Left cardiac atrium (tissue), 4 donors: Measurements from ENCODE around the gene CHST11. TPM values are rescaled to one million over a fixed set of nuclear protein-coding genes. Genes with fewer than 3 reads are reported as not detected.
"Not testable (repeated sequence)": the region's sequence is repeated elsewhere in the genome, so short reads cannot be mapped to it uniquely, and the experiment has no call there.

Source experiments
- ATAC-seq, 2 donors: fragments of 200-7000 bp; cut with Tn5 transposase; one replicate each; pipeline ENCODE4 v1.9.1; 2020; ENCODE audit warnings: mild to moderate bottlenecking in 2 of 2, moderate library complexity in 2 of 2
- DNase-seq: peaks from one replicate; pipeline ENCODE4 v3.0.0-alpha.2; 2020
- intact Hi-C, 2 donors: fragments of 100-400 bp; cut with DNase I; formaldehyde crosslinking; loops; one replicate each; pipeline versions ENCODE4 v1.14.1 to v1.15.1; 2022 to 2023
- total RNA-seq, 2 donors: library from RNA; stranded (reverse); fragmentation: NEBNext Ultra II Directional; extraction: Animal tissue kit (Norgen Biotek cat#: 25700); gene quantifications; one replicate each; pipeline ENCODE4 v1.2.1, GENCODE V29; 2021
- donor health status: DM: no; HTN: yes; CAD: no.
- donor health status: DM: no; HTN: yes; CAD: no; lungs with severe emphysema.
- donor health status: DM: yes; HTN: yes; CAD: no.
- donor health status: Dilated cardiomyopathy.

The CHST11 gene
- total RNA-seq, 2 donors from 2014 or later, result 12.9 to 17.7 TPM

DNA sequence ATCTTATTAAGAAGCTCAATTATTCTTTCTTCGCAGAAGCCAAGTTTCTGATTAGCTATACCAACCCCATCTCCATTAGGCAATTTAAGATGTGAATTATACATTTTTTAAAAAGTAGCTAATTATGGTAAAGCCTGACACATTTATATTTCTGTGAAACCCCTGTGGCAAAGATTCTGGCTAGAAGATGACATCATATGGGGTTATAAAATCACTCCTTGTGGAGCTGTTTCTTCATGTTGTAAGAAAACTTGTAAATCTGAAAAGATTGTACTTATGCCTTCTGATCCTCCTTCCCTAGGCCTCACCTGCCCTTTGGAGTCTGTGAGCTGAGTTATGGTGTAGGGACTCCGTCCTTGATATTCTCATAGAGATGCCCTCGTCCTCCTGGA is 78.1 kb downstream of the CHST11 start:
- DNase-seq (no peak), ATAC-seq (no peak)
- intact Hi-C loops, result no loop called here

DNA sequence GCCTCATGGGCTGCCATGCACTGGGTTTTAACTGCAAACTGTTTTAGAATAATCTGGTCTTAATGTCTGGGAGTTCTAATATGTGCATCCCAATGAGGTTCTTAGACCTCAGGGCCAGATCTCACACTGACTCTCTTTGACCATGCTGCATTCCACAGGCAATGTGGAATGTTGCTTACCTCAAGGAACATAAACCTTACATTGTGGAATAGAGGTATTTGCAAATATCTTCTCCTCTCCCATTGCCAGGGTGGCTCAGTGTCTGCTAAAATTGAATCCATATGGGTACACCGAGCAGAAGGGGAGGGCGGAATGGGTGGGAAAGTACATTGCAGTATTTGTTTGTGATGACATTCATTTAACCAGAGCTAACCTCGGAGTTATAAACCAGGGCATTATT is 78.6 kb downstream of the CHST11 start:
- intact Hi-C loops, result no loop called here
- no peak for ATAC-seq
- DNase-seq, result no peak

DNA sequence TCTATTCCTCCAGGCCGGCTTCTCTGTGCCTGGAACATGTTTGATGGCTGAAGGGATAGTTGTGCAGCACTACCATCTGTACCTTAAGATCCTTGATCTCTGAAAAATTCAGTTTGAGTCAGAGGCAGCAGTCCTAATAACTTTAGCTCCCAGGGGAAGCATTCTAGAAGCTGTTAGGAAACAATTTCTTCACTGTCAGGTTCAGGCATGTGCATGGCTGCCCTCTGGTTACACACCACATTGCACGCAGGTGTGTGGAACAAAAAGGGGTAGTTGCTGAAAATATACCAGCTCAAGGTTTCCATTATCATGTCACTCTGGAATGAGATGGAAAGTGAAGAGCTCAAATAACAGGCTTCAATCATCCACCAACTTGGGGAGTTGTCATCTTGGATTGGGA is 80.1 kb downstream of the CHST11 start:
- ATAC-seq, result no peak

DNA sequence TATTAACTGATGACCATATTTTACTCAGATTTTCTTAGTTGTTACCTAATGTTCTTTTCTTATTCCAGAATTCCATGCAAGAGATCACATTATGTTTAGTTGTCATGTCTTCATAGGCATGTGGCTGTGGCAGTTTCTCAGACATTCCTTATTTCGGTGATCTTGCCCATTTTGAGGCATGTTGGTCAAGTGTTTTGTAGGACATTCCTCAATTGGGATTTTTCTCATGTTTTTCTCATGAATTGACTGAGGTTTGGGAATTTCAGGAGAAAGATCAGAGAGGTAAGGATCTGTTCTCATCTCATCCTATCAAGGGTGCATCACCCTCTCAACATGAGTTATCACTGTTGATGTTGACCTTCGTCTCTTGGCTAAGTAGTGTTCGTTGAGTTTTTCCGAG is 81.3 kb downstream of the CHST11 start:
- no peak for DNase-seq
- intact Hi-C loops, result no loop called here
- ATAC-seq, result no peak

More for the DNA sequence above, 80.1 kb downstream of the CHST11 start:
- no peak for DNase-seq
- intact Hi-C loops, result no loop called here

DNA sequence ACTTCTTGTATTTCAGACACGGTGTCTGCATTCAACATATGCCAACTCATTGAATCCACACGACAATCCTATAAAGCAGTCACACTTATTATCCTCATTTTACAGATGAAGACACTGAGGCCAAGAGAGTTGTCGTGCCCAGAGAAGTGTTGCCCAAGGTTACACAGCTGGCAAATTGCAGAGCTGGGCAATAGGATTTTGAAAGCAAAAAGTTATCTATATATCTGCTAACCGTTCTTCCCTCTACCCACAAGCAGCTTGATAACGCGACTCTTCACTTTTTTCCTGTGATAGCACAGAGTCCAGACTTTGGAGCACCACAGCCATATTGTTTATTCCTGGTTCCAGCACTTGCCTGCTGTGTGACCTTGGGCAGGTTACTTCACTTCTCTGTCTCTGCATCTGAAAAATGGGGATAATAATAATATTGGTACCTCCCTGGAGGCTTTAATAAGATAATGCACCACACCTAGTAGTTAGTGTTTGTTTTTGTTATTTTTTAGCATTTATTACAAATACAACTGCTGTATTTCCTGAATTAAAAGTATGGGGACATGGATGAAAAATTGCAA is 82.2 kb downstream of the CHST11 start:
- DNase-seq (no peak), ATAC-seq (no peak)

DNA sequence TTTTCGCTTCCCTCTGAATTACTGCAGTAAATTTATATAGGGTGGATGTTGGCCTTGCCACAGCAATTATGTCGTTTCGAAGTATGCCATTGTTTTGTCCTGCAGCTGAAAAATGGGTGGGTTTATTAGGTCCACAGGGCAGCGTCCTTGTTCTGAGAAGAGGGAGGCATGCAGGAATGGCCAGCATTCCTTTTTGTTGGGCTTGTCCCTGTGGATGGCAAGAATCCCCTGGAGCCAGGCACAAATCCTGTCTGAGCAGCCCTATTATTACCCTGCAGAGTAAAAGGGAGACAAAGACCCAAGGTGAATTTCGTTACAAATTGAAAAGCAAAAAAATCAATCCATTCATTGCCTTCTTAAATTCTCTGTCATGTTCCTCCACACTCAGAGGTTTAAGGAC is 88.1 kb downstream of the CHST11 start:
- ATAC-seq (no peak), DNase-seq (no peak)
- intact Hi-C loops, result no loop called here

More for the DNA sequence above, 82.2 kb downstream of the CHST11 start:
- intact Hi-C loops, result no loop called here

DNA sequence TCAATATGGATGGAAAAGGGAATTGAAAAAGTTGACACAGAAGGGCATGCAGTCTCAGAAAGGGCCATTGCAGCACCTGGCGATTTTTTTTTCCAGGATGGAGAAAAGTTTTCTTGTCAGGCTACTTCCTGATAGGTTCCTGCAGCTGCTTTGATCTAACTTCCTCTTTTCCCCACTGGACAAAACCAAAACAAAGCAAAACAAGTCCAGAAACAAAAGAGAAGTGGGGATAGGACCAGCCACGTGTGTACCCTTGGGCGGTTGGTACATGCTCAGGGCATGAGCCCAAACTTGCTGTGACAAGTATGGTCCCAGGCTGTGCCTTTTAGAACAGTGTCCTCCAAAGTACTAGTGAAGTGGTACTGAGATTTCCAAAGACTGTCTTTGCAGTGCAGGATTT is 89.8 kb downstream of the CHST11 start:
- intact Hi-C loops, result no loop called here
- DNase-seq (no peak), ATAC-seq (peak; percentile 49 to 71)

DNA sequence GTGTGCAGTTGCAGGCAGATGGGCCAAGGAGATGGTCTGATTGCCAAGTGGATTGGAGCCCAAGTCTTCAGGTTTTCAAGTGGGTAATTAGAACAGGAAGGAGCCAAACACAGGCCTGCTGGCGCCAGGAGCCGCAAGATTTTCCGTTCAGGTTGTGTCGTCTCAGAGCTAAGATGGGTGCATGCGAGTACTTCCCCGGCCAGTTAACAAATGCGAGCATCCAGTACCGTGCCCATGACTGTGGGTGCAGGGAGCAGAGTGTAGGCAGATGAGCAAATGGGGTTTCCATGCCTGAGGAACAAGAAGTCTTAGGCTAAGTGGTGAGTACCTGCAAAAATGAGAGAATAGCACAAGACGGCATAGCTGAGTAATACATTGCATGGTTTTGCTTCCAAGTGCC is 90.5 kb downstream of the CHST11 start:
- no peak for ATAC-seq
- no peak for DNase-seq
- intact Hi-C loops, result no loop called here

DNA sequence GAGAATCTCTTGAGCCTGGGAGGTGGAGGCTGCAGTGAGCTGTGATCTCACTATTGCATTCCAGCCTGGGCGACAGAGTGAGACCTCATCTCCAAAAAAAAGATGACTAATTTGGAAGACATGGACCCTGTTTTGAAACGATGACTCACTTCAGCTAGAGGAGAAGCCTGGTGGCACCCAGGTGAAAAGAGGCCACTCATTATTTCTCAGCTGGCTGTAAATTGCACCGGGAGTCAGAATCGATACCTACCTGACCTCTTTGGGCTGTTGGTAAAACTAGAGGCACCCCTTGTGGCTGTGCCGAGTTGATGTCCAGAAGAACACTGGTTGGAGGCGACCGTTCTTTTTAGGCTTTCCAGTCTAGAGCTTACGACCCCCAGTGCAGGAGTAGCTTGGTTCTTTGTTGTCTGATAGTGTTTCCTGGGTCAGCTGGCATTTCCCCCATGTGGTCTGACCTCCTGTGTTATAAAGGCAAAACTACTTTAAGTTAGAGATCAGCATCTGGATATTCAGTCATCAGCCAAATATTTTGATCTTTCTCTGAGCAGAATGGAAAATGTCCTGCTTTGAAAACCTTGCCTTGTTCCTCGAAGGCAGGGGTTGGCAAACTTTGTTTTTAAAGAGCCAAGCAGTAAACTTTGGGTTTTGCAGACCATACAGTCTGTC is 93.2 kb downstream of the CHST11 start:
- ATAC-seq, result no peak
- intact Hi-C loops, result no loop called here

DNA sequence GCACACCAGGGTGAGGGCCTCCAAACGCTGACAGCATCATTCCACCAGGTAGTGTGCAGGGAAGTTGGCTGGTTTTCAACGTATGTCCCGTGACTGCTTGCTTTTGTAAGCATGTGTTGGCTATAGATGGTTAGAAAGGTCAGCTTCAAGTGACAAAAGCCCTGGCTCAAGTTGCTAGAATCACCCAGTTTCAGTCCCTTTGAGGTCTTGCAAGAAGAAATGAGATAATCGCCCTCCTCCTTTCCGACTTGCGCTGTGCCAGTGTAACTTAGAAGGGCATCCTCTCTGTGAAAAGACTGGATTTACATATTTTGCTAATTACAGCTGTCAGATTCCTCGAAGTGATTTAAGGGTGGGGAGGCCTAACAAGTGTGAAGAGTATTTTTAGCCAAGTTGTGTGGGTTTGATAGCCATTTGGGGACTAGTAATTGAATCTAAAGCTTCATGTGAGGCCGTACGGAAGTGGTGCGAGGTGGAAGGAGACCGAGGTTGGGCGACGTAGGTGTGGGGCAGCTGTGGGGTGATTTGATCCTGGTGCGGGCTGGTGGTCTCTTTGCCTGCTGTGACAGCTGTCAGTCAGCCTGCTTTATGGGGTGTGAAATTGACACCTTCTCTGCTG is 94.7 kb downstream of the CHST11 start:
- intact Hi-C loops, result no loop called here
- ATAC-seq (peak; percentile 38 to 39), DNase-seq (peak; percentile 58)

More for the DNA sequence above, 93.2 kb downstream of the CHST11 start:
- DNase-seq, result no peak

DNA sequence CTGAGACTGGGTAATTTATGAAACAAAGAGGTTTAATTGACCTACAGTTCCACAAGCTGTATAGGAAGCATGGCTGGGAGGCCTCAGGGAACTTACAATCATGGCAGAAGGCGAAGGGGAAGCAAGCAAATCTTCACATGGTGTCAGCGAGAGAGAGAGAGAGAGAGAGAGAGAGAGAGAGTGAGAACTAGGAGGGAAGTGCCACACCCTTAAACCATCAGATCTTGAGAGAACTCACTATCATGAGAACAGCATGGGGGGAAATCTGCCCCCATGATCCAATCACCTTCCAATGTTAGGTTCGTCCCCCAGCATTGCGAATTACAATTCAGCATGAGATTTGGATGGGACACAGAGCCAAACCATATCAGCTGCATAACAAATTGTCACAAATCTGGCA is 96.7 kb downstream of the CHST11 start:
- ATAC-seq (no peak), DNase-seq (no peak)
- intact Hi-C loops, result no loop called here

DNA sequence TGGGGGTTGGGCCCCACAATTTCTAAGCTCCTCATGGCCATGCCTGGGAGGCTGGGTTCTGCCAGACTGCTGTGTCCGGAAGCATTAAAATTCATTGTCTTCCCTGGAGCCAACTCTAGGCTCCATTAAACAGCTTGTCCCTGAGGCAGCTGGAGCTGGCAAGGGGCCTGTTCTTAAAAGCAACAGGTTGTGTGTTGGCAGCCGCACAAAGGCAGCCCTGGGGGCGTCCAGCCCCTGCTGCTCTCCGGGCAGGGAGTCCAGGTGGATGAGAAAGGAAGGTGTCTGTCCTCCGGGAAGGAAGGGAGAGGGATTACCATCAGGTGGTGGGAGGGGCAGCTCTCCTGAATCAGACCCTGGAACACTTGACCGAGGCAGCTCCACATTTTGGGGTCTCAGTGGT is 98.9 kb downstream of the CHST11 start:
- ATAC-seq, result no peak
- no peak for DNase-seq
- intact Hi-C loops, result no loop called here

DNA sequence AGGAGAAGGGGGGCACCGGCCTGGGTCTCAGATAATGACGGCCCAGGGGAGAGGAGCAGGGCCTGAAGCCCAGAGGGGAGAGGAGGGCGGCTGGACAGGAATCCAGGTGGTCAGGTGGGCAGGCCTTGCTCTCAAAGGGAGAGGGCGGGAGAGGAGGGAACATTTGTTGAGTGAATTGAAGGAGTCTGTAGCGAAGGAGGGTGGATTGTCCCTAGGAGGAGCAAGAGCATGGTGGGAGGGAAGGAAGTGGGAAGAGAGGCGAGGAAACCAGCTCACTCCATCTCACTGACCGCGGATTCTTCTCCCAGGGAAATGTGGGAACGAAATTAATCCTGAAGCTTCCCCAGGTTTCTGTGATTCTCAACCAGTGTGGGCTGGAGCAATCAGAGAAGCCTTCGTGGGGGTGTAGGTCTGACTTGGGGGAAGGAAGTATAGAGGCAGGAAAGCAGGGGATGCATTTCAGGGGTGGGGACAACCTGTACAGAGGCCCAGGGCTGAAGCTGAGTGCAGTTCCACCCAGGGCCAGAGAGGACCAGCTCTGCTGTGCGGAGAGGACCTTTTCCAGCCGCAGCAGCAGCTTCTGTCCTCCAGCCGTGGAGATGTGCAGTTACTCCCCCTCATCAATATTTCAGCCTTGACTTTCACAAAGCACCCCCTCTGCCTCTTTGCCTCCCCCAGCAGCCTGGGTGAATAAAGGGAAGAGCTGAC is 100.9 kb downstream of the CHST11 start:
- ATAC-seq, result no peak
- intact Hi-C loops, result no loop called here
- no peak for DNase-seq

DNA sequence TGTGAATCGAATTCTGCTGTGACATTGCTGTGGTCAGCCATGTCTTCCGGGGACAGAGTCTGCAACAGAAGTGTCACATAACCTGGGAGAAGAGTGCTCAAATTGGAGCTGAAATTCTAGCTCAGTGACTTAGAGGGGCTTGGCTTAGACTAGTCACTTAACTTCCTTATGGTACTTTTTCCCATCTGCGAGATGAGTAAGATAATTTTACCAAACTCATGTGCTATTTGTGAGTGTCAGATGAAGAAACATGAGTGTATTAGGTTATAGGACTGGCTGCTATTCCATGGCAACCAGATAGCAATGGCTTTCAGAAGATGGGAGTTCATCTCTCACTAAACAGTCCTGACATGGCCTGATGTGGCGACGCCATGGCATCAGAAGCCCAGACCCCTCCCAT is 104.1 kb downstream of the CHST11 start:
- ATAC-seq, result no peak
- DNase-seq, result no peak
- intact Hi-C loops, result no loop called here

DNA sequence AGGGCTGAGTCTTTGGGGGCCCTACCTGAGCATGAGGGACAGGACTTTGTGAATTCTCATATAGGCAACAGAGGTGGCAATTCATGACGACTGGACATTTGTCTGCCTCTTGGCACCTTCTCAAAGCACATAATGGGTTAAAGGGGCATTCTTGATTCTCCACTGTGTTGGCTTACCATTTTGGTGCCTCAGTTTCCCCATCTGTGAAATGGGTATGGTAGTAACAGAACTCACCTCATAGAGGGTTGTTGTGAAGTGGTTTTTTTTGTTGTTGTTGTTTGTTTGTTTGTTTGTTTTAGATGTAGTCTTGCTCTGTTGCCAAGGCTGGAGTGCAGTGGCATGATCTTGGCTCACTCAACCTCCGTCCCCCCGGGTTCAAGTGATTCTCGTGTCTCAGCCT is 106.0 kb downstream of the CHST11 start:
- ATAC-seq, result no peak
- intact Hi-C loops, result no loop called here
- DNase-seq, result no peak

DNA sequence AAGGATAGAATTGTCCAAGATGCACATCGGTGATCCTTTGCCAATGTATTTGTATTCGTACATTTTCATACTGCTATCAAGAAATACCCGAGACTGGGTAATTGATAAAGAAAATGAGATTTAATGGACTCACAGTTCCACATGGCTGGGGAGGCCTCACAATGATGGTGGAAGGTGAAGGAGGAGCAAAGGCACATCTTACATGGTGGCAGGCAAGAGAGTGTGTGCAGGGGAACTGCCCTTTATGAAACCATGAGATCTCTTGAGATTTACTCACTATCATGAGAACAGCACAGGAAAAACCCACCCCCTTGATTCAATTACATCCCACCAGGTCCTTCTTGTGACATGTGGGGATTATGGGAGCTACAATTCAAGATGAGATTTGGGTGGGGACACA is 107.9 kb downstream of the CHST11 start:
- ATAC-seq, DNase-seq, intact Hi-C loops: not testable (repeated sequence)

DNA sequence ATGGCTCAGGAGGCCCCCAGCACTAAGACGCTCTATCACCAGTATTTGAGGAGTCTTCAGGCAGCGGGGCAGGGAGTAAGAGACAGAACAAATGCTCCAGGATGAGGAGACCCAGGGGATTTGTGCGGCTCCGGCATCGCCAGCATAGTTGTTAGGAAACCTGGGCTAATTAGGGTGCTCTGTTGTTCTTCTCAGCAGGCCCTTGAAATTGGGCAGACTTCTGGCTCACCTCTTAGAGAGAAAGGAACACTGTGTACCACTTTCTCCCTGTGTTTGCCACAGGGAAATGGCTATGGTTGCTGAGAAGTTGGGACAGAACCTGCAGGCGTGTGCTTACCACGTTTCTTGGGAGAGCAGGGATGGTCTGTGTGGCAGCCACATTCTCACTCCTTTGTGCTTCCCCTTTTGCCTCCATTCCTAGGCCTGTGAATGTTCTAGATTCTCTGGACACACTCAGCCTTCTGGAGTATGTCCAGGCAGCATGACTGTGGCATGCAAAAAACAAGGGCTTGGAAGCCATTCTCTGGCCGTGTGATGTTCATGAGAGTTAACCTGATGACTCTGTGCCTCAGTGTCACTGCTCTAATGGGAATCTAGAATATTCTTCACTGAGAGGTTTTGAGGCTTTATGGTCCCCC is 109.0 kb downstream of the CHST11 start:
- no peak for DNase-seq
- intact Hi-C loops, result no loop called here
- ATAC-seq, result peak; percentile 30 to 47

DNA sequence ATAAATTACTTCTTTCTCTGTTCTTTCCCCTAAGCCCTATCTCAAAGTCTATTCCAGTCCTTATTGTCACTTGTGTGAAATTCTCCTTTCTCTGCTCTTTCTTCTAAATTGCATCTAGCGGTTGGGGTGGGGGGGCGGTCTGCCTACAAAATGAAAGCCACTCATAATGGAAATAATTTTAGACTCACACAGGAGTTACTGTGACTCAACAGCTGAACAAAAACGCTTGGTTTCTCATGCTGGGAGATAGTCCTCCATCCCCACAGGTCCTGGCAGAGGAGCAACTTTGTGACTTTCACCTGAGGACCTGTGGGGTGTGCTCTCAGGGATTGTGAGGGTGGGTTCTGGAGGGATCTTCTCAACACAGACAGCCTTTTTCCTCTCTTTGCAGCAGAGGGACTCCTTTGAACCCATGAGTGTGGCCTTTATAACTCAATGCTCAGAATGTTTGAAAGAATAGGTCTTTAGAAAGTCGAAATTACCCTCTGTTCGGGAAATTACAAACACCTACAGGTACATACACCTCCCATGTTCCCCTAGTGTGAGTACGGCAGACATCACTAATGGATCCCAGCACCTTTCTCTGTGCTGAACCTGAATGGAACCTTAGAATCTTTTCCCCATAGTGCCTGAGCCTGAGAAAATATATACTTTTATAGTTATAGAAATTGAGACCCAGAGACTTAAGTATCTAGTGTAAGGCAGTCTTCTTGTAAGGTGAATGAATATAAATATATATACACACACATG is 109.7 kb downstream of the CHST11 start:
- DNase-seq (no peak), ATAC-seq (no peak)
- intact Hi-C loops, result no loop called here

DNA sequence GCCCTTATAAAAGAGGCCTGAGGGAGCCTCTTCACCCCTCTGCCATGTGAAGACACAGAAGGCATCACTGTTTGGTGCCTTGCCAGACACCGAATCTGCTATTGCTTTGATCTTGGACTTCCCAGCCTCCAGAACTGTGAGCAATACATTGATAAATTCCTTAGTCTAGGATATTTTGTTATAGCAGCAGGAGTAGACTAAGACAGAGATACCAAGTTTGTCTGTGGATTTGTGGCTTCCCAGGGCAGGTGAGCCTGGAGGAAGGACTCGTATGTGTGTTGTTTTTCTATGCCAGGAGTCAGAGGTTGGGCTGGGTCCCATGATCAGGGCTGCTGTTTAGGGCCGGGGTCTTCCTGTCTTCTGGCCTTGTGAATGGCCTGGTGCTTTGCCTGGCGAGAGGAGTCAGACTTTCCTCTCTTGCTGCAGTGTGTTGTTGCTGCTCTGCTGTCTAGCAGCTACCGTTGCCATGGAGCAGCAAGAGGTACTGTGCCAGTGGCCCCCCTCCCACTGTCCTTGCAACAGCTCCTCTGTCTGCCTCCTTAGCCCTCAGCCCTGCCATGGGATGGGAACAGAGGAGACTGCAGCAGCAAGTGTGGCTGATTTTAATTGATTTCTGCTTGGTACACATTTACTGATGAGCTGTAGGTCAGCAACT is 111.2 kb downstream of the CHST11 start:
- intact Hi-C loops, result no loop called here
- ATAC-seq (peak; percentile 41 to 51), DNase-seq (peak; percentile 36)
